Epidermal melanocyte (primary cell): ENCODE measurements around the gene SH3BGRL2.
"Not testable (repeated sequence)": the region's sequence is repeated elsewhere in the genome, so short reads cannot be mapped to it uniquely, and the experiment has no call there.

Experiments used
- DNase-seq: peaks from one replicate; pipeline ENCODE4 v3.0.0; 2011; ENCODE audit warnings: low spot score; ENCODE audit not compliant: insufficient read length

The SH3BGRL2 gene

DNA sequence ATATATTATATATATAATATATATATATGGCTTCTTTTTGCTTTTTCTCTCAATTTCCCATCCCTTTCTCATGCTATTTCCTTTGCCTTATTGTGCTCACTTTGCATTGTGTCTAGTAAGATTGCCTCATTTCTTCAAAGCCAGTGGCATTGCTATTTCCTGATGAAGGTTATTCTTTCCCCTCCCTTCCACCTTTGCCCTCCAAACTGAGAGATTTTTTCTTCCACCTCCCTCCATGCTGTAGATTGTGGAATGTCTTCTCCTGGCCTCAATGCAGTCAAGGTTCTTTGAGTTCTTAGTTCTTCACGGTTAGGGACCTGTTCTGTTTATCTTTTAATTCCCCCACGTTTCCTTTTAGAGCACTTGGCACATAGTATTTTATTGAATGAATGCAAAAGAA is 17.2 kb downstream of the SH3BGRL2 start:
- DNase-seq, result no peak

DNA sequence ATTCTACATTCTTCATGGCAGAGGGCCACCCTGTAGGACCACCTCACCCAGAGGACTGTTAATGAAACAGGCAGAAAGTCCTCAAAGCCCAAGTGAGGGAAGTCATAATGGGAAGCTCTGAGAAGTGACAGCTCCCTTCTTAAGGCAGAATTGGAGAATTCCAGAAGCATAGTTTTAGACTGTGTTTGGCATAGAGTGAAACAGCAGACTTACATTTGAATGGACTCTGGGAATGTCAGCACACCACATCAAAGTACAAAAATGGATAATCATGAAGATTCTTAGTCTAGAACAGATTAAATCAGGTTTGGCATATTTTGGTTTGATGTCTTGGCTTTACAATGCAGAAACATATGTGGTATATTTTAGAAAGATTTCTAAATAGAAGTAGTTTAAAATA is 17.9 kb downstream of the SH3BGRL2 start:
- DNase-seq, result no peak

DNA sequence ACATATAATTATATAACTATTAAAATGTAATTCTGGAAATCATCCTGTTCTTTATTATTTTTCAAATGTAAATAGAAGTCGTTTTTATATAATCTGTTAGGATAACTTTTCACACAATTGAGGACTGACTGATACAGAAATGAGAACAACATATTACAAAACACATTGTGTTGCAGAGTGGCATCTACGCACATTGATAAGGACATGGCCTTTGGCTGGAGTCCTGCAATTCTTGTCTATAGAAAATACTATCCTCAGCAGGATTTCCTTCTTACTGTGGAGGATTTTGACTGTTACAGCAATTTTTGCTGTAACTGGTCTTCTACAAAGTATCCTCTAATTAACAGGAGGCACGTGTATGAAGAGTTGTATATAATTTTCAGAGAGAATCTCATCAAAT is 19.8 kb downstream of the SH3BGRL2 start:
- DNase-seq, result no peak

DNA sequence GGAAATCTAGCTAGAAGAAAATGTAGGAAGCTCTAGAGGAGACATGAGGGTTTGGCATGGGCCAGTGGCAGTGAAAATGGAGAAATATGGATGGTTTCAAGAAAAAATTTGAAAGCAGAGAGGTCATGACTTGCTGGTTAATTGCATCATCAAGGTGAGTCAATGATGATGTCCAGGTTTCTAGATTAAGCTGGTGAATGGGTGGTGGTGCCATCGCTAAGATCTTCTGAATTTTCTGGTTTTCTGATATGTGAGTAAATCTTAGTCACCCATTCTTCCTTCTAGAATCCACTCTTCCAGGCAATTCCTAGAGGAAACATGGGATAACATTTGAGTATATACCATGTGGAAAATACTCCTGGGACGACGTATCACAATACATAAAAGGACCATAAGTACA is 25.0 kb downstream of the SH3BGRL2 start:
- DNase-seq, result no peak

DNA sequence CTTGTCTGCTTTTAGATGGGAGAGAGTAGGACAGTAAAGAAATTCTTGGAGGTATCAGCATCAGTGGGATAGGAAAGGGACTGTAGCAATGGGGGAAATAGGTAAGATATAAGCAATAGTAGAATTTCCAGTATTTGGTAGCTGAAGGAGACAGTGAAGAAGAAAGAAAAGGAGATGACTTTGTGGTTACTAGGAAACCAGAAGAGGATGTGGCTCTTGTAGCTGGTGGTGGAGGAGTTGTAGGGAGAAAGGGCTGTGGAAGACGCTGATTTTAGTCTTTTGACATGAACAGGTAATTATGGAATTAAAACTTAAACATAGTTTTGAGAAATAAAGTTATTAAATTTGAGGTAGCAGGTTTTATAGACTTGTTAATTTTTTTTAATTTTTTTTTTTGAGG is 26.1 kb downstream of the SH3BGRL2 start:
- DNase-seq, result no peak

DNA sequence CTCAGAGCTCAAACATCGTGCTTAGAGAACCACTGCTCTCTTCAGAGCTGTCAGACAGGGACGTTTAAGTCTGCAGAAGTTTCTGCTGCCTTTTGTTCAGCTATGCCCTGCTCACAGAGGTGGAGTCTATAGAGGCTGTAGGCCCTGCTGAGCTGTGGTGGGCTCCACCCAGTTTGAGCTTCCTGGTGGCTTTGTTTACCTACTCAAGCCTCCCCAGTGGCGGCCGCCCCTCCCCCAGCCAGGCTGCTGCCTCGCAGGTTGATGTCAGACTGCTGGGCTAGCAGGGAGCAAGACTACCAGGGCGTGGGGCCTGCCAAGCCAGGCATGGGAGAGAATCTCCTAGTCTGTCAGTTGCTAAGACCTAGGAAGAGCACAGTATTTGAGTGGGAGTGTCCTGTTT is 32.5 kb downstream of the SH3BGRL2 start:
- not testable (repeated sequence) for DNase-seq

DNA sequence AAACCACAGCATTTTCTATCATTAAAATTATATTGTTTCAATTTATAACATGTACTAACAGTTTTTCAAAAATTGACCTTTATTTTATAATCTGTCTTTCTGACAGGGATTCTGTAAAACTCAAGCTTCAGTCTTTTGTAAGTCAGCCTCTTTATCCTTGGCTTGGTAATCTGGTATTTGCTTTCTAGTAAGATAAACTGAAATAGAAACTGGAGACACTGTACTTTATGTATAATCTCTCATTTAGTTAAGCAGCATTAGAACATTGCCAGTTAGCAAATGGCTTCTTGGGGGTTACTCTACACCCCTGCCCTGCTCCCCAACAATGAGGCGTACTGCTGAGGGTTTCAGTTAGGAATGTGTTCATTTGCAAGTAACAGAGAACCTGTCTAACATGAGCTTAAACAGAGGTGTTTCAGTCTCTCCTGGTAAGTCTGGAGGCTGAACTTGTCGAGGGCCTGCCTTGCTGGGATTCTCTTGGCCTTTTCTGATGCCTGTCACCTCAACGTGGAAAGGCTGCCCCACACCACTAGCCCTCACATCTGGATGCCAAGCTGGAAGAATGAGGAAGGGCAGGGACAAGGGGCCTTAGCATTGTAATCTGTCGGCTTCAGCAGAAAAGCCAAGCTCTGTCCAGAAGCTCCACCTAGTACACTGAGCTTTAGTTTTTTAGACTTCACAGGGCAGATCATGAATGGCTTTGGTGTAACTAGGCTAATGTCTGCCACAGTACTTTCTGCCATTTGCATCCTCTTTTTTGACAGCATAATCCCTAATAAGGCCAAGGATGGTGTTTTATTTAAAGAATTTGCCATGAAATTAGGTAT is 34.8 kb downstream of the SH3BGRL2 start:
- no peak for DNase-seq

DNA sequence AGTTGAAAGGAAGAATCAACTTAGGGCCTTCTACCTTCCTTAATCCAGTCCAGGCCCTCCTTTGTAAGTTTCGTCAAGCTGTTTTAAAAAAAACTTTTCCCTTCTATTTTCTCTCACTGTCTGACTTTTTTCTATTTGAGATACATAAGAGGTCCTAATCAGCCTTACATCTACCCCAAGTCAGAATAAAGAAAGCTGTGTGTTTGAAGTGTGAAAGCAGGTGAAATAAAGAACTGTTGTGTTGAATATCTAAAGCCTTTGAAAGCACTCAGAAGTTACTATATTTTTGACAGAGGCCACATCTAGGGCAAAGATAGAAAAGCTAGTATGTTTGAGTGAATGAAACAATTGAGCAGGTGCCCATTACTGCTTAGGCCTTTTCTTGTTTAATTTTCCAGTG is 35.5 kb downstream of the SH3BGRL2 start:
- DNase-seq, result no peak

DNA sequence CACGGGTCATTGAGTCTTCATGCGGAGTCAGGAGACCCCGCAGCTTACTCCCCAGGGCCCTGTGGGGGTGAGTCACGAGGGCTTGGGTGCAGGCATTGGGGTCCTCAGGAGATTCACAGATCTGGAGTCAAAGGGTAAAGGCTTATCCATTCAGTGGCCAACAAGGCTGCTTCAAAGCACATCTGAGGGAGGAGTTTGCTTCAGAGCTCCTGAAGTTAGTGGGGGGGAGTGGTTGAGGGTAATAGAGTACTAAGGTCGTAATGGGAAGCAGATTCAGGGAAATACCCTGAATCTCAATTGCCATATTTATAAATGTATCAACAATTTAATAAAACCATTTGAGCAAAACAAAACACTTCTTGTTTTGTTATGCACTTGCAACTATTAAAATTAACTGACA is 37.3 kb downstream of the SH3BGRL2 start:
- DNase-seq, result no peak

DNA sequence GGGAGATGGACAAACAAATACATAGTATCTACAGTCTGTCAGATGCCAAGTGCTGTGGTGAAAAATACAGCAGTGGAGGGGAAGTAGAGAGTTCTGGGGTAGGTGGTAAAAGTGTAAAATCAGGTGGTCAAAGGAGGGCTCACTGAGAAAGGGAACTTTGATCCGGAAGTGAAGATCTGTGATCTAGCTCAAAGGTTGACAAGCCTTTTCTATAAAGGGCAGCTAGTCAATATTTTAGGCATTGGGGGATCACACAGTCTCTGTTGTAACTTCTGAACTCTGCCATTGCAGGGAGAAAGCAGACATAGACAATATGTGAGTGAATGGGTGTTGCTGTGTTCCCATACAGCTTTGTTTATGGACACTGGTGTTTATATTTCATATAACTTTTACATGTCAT is 38.6 kb downstream of the SH3BGRL2 start:
- DNase-seq, result no peak

DNA sequence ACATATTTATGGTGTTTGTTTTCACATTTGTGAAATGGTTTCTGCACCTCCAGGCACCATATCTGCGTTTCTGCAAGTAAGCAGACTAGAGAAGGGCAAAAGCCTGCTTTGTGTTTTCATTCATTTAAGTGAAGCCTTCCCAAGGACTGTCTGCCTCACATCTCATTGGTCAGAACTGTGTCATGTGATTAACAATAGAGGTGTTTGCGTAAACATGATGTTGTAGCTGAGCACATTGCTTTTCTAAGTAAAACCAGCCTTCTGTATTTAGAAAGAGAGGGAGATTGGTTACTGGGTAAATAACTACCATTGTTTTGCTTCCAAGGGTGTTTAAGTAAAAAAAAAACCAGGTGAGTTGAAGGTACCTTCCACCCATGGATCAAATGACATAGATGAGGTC is 39.7 kb downstream of the SH3BGRL2 start:
- DNase-seq, result no peak

DNA sequence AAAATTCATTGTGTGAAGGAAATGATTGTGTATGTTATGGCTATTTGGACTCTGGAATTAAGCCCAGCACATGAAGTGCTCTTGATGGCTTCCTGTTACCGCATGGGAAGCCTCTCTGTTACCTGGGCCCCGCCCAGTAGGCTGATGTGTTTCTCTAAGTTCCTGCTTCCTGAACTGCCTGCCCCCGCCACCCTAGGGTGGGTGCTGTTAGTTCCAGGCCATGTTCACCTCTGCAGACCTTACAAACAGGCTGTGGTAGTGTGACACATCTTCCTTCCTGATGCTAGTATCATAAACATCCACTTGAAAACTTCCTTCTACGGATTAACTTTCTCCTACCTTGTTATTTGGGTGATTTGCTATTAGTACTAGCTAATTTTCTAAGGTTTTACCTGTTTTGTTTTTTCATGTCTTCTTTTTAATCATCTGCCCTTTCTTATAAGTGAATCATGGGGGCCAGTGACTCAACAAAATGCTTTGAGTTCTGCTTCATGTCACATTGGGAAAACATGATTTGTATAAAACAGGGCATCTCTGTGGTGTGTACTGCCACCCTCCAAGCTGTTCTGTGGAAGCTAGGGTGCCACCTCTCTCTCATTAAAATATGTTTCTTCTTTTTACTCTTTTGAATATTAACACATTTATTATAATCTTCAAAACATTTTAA is 40.6 kb downstream of the SH3BGRL2 start:
- no peak for DNase-seq

DNA sequence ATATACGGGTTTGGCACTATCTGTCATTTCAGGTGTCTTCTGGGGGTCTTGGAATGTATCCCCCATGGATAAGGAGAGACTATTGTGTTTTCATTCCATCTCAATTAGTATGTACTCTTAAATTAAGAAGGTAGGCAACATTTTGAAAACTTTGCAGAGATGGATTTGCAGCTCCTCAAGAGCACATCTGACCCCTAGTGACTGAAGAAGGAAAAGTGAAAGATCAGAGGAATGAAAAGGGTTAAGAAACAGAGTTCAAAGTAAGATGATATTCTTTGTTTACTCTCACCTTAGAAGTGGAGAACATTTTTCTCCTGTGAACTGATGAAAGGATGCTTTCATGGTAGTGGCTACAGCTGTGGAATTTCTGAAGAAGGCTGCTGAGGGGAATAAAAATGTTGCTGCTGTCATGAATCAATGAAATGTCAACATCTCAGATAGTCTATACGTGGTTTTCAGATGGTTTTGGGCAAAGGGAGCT is 41.5 kb downstream of the SH3BGRL2 start:
- DNase-seq, result no peak

DNA sequence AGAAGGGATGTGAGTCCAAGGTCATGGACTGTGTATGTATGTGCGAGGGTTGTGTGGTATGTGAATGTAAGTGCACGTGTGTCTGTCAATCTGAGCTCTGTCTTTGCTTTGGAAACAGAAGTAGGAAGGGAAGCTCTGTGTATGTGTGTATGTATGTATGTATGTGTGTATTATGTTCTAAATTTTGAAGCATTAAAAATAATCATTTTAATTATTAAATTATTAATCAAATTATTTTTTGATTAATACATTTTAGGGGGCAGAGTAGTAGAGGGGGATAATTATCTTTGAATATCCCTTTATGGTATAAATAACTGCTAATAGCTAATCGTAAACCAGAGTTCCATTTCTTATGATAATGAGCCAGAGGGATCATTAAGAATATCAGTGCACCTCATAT is 42.8 kb downstream of the SH3BGRL2 start:
- DNase-seq, result no peak

DNA sequence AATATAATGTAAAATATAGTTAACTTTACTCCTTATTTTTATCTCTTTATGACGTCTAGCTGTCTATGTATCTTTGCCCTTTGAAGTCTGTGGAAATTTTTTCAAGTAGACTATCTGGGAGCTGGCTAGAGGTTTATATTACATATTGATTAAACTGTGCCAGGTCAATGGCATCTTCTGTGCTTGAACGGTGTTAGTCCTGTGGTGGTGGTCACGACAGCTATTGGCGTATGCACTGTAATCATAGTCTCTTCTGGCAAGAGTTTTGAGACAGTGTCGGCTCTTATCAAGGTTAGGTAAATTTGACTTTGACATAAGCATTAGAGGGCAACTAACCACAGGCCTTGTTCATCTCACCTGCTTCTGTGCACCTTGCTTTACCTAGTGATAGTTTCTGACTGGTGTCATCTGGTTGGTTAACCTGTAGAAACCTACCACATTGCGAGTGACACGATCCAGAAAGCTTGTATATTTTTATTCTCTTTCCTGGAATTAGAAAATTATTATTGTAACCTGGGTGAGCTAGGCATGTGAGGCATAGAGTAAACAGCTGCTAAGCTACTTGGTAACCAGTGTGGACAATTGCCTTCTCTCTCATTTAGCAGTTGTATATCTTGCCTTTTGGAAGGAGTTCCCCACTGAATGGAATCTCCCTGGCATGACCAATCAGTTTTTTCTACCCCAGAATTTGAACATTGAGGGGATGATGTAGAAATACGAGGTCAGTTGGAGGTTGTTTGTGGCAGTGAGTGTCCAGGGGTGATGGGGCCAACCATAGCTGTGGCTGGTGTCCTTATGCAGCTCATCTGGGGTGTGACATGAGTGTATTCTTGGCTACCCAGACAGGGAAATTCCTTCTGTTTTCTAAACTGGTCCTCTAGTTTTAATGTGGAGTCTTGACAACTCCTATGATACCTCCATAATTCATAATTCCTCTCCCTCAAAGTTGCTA is 45.9 kb downstream of the SH3BGRL2 start:
- no peak for DNase-seq

DNA sequence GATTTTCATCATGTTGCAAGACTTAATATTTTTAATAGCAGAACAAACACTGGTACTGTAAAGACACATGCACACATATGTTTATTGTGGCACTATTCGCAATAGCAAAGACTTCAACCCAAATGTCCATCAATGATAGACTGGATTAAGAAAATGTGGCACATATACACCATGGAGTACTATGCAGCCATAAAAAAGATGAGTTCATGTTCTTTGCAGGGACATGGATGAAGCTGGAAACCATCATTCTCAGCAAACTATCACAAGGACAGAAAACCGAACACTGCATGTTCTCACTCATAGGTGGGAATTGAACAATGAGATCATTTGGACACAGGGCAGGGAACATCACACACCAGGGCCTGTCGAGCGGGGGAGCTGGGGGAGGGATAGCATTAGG is 51.6 kb downstream of the SH3BGRL2 start:
- DNase-seq, result not testable (repeated sequence)

DNA sequence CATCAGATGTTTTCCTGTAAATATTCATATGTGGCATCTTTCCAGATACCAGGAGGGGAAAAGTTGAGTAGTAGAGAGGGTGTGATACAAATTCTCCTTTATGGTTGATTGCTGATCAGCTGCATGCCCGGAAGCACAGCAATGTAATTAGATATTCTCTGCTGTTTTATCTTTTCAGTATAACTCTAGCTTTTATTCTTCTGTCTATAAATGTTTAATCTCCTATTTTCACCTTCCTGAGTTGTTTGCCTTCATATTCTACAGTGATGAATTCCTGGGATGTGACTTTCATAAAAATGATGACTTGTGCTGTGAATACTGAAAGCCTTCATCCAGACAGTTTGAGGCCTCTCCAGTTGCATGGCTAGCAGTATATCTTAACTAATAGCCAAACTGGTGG is 53.7 kb downstream of the SH3BGRL2 start:
- DNase-seq, result no peak

DNA sequence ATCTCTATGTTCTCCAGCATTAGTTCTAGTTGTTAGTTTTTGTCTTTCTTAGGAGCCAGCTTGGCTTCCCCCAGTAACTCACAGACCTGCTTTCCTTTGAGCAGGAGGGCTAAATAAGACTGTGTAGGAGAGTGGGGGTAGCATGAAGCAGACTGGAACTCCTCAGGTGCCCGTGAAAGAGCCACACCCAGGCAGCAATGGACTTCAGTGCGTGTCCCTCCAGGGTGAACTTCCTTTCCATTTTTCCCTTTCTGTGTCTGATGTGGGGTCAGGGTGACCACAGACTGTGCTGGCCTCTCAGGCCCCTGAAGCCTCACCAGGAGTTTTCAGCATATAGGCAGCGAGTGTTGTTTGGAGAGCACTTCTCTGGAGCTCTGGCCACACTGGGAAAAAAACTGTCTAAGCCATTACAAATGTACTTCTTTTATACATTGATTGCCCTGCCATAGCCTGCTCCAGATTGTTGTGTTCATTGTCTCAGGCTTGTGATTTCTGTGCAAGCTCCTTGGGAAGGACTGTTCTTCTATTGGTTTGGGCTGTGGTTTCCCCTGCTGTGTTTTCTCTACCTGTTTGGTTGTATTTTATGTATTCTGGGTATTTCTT is 55.7 kb downstream of the SH3BGRL2 start:
- no peak for DNase-seq

DNA sequence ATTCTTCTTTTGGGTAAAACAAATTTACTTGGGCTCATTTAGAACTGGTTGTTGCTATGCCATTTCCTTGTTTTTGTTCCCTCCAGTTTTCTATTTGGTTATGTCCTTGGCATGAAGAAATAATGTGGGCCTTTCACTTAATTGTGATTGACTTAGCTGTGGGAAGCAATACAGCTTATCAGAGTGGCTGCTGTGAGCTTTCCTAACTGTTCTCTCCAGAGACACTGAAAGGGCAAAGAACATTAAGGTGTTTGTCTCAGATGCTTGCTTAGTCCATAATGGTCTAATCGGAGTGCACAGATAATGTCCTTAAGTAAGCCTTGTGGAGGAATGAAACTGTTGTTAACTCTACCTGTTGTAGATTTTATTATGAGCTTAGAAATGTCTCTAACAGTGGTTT is 56.6 kb downstream of the SH3BGRL2 start:
- DNase-seq, result no peak

DNA sequence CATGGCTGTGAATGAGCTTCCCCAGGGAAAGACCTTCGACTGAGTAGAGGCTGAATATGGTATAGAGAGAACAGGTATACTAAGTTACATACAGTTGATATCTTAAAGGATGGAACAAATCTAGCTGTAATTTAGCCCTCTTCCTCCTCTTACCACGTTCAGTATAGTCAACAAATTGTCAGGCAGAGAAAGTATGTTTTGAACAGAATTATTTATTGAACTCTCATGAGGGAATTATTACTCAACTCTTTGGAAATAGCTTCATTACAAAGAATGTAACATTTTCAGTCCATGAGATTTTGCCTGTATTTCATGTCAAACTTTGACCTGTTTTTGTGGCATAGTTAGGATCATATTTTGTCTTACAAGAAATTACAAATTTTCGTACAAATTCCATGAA is 63.0 kb downstream of the SH3BGRL2 start:
- no peak for DNase-seq

DNA sequence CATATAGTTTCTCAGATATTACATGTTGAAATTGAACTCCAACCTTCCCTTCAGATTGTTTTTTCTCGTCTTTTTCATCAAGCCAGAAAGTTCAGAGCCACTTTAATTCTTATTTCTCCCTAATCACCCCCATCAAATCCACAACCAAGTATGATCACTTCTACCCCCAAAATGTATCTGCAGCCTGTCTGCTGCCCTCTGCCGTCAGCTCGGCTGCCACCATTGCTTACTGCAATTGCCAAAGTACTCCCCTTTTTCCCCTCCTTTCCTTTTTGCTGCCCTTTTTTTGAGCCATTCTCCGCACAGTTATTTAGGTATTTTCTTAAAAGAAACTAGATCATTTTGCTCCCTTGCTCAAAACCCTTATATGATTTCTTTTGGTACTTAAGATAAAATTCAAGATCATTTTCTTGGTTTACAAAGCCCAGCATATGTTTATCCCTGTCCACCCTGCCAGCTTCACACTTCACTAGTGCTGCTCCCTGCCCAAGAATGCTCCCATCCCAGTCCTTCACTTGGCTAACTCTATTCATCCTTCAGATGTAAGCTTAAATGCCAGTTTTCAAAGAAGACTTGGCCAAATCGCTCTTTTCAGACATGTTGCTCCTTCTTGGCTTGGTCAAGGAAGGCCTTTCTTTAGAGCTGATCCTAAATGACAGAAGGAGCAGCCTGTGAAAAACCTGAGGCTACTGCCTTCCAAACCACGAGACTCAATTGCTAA is 63.7 kb downstream of the SH3BGRL2 start:
- no peak for DNase-seq
